Neural progenitor cell (in vitro differentiated cells): Measurements from ENCODE around the gene KIFC3. TPM values are rescaled to one million over a fixed set of nuclear protein-coding genes. Genes with fewer than 3 reads are reported as not detected.

ENCODE experiments used
- DNase-seq: peaks from one replicate; pipeline ENCODE4 v3.0.0-alpha.2; 2016; ENCODE audit warnings: low spot score
- H2AFZ ChIP-seq: fragments of 200-600 bp; sonication (generic); replicated peaks from 2 replicates; pipeline ENCODE4 v1.6.1; 2016; ENCODE audit warnings: antibody characterized with exemption
- H3F3A ChIP-seq: fragments of 200-600 bp; sonication (generic); 2 replicates; pipeline ENCODE4 v1.6.1; 2016; ENCODE audit warnings: antibody characterized with exemption, low read depth
- H3K27ac ChIP-seq: fragments of 200-600 bp; sonication (generic); 2 replicates; pipeline ENCODE4 v1.5.1; 2016; ENCODE audit warnings: mild to moderate bottlenecking
- H3K27me3 ChIP-seq: fragments of 200-600 bp; sonication (generic); 2 replicates; pipeline ENCODE4 v1.6.1; 2016; ENCODE audit warnings: mild to moderate bottlenecking, moderate library complexity
- H3K36me3 ChIP-seq: fragments of 200-600 bp; sonication (generic); 2 replicates; pipeline ENCODE4 v1.5.1; 2016
- H3K4me1 ChIP-seq: fragments of 200-600 bp; sonication (generic); 2 replicates; pipeline ENCODE4 v1.6.1; 2016; ENCODE audit warnings: mixed run types
- H3K4me2 ChIP-seq: fragments of 200-600 bp; sonication (generic); 2 replicates; pipeline ENCODE4 v1.6.1; 2016
- H3K4me3 ChIP-seq: fragments of 200-600 bp; sonication (generic); 2 replicates; pipeline ENCODE4 v1.5.1; 2016
- H3K79me2 ChIP-seq: fragments of 200-600 bp; sonication (generic); 2 replicates; pipeline ENCODE4 v1.6.1; 2016; ENCODE audit warnings: low read depth
- H3K9ac ChIP-seq: fragments of 200-600 bp; sonication (generic); 2 replicates; pipeline ENCODE4 v1.6.1; 2016
- H3K9me3 ChIP-seq: fragments of 200-600 bp; sonication (generic); 2 replicates; pipeline ENCODE4 v1.5.1; 2016; ENCODE audit warnings: low read depth
- H4K20me1 ChIP-seq: fragments of 200-600 bp; sonication (generic); 2 replicates; pipeline ENCODE4 v1.6.1; 2016; ENCODE audit warnings: low read depth
- H3K27ac Mint-ChIP-seq: 3 replicates; pipeline ENCODE4 v1.8.0; 2021; ENCODE audit warnings: mixed read lengths
- H3K27me3 Mint-ChIP-seq: 2 replicates; pipeline ENCODE4 v1.8.0; 2022; ENCODE audit warnings: low read depth, mild to moderate bottlenecking, inconsistent platforms, moderate library complexity, mixed read lengths; ENCODE audit not compliant: insufficient read depth
- H3K36me3 Mint-ChIP-seq: 3 replicates; pipeline ENCODE4 v1.8.0; 2021; ENCODE audit warnings: mixed read lengths
- H3K4me1 Mint-ChIP-seq: 3 replicates; pipeline ENCODE4 v1.8.0; 2021; ENCODE audit warnings: mixed read lengths
- H3K4me3 Mint-ChIP-seq: 3 replicates; pipeline ENCODE4 v1.8.0; 2021; ENCODE audit warnings: mild to moderate bottlenecking, moderate library complexity, mixed read lengths
- H3K9me3 Mint-ChIP-seq: 3 replicates; pipeline ENCODE4 v1.8.0; 2020; ENCODE audit warnings: mixed read lengths
- EZH2 ChIP-seq: fragments of 200-600 bp; sonication (generic); IDR thresholded peaks from 2 replicates; pipeline ENCODE4 v1.6.1; 2017; ENCODE audit warnings: antibody characterized with exemption, mild to moderate bottlenecking, moderate library complexity
- EZH2phosphoT487 ChIP-seq: fragments of 200-600 bp; sonication (generic); IDR thresholded peaks from 2 replicates; pipeline ENCODE4 v1.6.1; 2017; ENCODE audit warnings: antibody characterized with exemption
- total RNA-seq: library from RNA; depleted of rRNA; stranded (reverse); fragments of >200 nt; gene quantifications from 2 replicates; pipeline ENCODE4 v1.2.3, GENCODE V29; 2015; ENCODE audit warnings: low replicate concordance
- TF ChIP-seq, protein P1 (sequence below): fragments of 200-600 bp; sonication (generic); IDR thresholded peaks from 2 replicates; pipeline ENCODE4 v1.5.1; 2017; ENCODE audit warnings: antibody characterized with exemption, mild to moderate bottlenecking

KIFC3 gene
- total RNA-seq, 1 donor from 2014 or later = 0.28 TPM

DNA sequence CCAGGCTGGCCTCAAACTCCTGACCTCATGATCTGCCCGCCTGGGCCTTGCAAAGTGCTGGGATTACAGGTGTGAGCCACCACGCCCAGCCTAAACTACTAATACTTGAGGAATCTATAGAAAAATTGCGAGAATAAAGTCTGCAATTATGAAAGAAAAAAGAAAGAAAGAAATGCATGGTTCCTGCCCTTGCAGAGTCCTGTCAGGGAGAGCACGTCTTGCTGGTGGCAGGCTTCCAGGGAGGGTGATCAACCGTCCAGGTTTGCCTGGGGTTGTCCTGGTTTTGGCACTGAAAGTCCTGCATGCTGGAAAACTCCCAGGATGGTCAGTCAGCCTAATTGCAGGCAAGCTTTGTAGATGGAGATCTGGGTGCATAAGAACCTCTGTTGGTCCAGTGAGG is 21.5 kb upstream of the KIFC3 start:
- no peak overlapping the region for H3K27ac Mint-ChIP-seq
- no peak overlapping the region for H2AFZ ChIP-seq

GRCh38 chr16:57822856-57823255 is 20.6 kb upstream of the KIFC3 start:
- H2AFZ ChIP-seq = no peak overlapping the region
- TF ChIP-seq, protein P1, sequence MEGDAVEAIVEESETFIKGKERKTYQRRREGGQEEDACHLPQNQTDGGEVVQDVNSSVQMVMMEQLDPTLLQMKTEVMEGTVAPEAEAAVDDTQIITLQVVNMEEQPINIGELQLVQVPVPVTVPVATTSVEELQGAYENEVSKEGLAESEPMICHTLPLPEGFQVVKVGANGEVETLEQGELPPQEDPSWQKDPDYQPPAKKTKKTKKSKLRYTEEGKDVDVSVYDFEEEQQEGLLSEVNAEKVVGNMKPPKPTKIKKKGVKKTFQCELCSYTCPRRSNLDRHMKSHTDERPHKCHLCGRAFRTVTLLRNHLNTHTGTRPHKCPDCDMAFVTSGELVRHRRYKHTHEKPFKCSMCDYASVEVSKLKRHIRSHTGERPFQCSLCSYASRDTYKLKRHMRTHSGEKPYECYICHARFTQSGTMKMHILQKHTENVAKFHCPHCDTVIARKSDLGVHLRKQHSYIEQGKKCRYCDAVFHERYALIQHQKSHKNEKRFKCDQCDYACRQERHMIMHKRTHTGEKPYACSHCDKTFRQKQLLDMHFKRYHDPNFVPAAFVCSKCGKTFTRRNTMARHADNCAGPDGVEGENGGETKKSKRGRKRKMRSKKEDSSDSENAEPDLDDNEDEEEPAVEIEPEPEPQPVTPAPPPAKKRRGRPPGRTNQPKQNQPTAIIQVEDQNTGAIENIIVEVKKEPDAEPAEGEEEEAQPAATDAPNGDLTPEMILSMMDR = no peak
- TF ChIP-seq EZH2 (no peak), EZH2phosphoT487 (no peak)
- H3K36me3 ChIP-seq = no peaks in the 10 kb centered on the region
- H3K36me3 Mint-ChIP-seq = no peaks in the 10 kb centered on the region
- H3K4me2 ChIP-seq = no peak overlapping the region
- H4K20me1 ChIP-seq = no peaks in the 10 kb centered on the region
- no peak overlapping the region for H3K27ac ChIP-seq
- H3K27ac Mint-ChIP-seq = no peak overlapping the region
- no peaks in the 10 kb centered on the region for H3K9me3 Mint-ChIP-seq
- H3K9me3 ChIP-seq = no peaks in the 10 kb centered on the region
- H3F3A ChIP-seq = no peaks in the 10 kb centered on the region
- H3K4me1 Mint-ChIP-seq = peaks cover 2% of the 10 kb centered on the region
- no peak overlapping the region for H3K9ac ChIP-seq
- no peaks in the 10 kb centered on the region for H3K79me2 ChIP-seq
- peaks cover 5% of the 10 kb centered on the region for H3K27me3 Mint-ChIP-seq
- no peaks in the 10 kb centered on the region for H3K4me1 ChIP-seq
- H3K4me3 ChIP-seq = no peak overlapping the region
- no peaks in the 10 kb centered on the region for H3K27me3 ChIP-seq
- no peak for DNase-seq
- no peak overlapping the region for H3K4me3 Mint-ChIP-seq

More for the DNA sequence above, 21.5 kb upstream of the KIFC3 start:
- TF ChIP-seq, protein P1 = no peak
- TF ChIP-seq EZH2 (no peak), EZH2phosphoT487 (no peak)
- H3K4me2 ChIP-seq = no peak overlapping the region
- H3K36me3 Mint-ChIP-seq = no peaks in the 10 kb centered on the region
- H3K79me2 ChIP-seq = no peaks in the 10 kb centered on the region
- no peaks in the 10 kb centered on the region for H3K9me3 Mint-ChIP-seq
- peaks cover 2% of the 10 kb centered on the region for H3K4me1 Mint-ChIP-seq
- DNase-seq = no peak
- H3K27ac ChIP-seq = no peak overlapping the region
- H3K4me3 Mint-ChIP-seq = no peak overlapping the region
- peaks cover 3% of the 10 kb centered on the region for H3K27me3 Mint-ChIP-seq
- H4K20me1 ChIP-seq = no peaks in the 10 kb centered on the region
- no peaks in the 10 kb centered on the region for H3K9me3 ChIP-seq
- no peaks in the 10 kb centered on the region for H3F3A ChIP-seq
- H3K27me3 ChIP-seq = no peaks in the 10 kb centered on the region
- H3K4me1 ChIP-seq = no peaks in the 10 kb centered on the region
- no peak overlapping the region for H3K9ac ChIP-seq
- no peak overlapping the region for H3K4me3 ChIP-seq
- no peaks in the 10 kb centered on the region for H3K36me3 ChIP-seq

GRCh38 chr16:57822018-57822553 is 19.8 kb upstream of the KIFC3 start:
- H3K4me3 ChIP-seq = no peak overlapping the region
- no peaks in the 10 kb centered on the region for H3K27me3 ChIP-seq
- no peak overlapping the region for H3K4me2 ChIP-seq
- H3K79me2 ChIP-seq = no peaks in the 10 kb centered on the region
- H3K27me3 Mint-ChIP-seq = peaks cover 6% of the 10 kb centered on the region
- no peak overlapping the region for H3K9ac ChIP-seq
- no peak overlapping the region for H3K4me3 Mint-ChIP-seq
- no peak overlapping the region for H3K27ac Mint-ChIP-seq
- no peaks in the 10 kb centered on the region for H3K9me3 ChIP-seq
- no peaks in the 10 kb centered on the region for H3K36me3 Mint-ChIP-seq
- H3K27ac ChIP-seq = no peak overlapping the region
- H4K20me1 ChIP-seq = no peaks in the 10 kb centered on the region
- no peaks in the 10 kb centered on the region for H3K9me3 Mint-ChIP-seq
- no peaks in the 10 kb centered on the region for H3F3A ChIP-seq
- no peaks in the 10 kb centered on the region for H3K4me1 ChIP-seq
- no peak for DNase-seq
- peaks cover 2% of the 10 kb centered on the region for H3K4me1 Mint-ChIP-seq
- no peak overlapping the region for H2AFZ ChIP-seq
- TF ChIP-seq, protein P1 = no peak
- TF ChIP-seq EZH2 (no peak), EZH2phosphoT487 (no peak)
- no peaks in the 10 kb centered on the region for H3K36me3 ChIP-seq
